PC-9 (cell line): ENCODE results near the gene KDM4C. TPM values are rescaled to one million over a fixed set of nuclear protein-coding genes. Genes with fewer than 3 reads are reported as not detected.

ENCODE experiments used
- BruUV-seq: library from RNA; stranded (reverse); fragments of 400-500 nt; replicated peaks from 2 replicates; lab custom pipeline; 2021; lab: Mats Ljungman, UMichigan
- CTCF ChIA-PET: fragments of 300-600 bp; sonication (Branson Sonifier 250); formaldehyde crosslinking; loops from one replicate; lab custom pipeline; 2022; ENCODE audit warnings: antibody characterized with exemption; lab: Charles Lee
- POLR2A ChIA-PET: fragments of 300-600 bp; sonication (Branson Sonifier 250); formaldehyde crosslinking; loops from one replicate; lab custom pipeline; 2022; ENCODE audit warnings: antibody characterized with exemption; ENCODE audit not compliant: unreplicated experiment; lab: Charles Lee
- DNase-seq, 2 experiments: peaks; one replicate each; pipeline versions ENCODE4 v3.0.0 to v3.0.0-alpha.2; 2015 to 2022; ENCODE audit warnings: mixed read lengths in 1 of 2
- H2AFZ ChIP-seq: fragments of 200-600 bp; sonication (generic); 2 replicates; pipeline ENCODE4 v1.8.1; 2017; ENCODE audit warnings: antibody characterized with exemption
- H3F3A ChIP-seq: fragments of 200-600 bp; sonication (generic); 2 replicates; pipeline ENCODE4 v1.8.1; 2017; ENCODE audit warnings: antibody characterized with exemption, mild to moderate bottlenecking, low read depth; ENCODE audit not compliant: insufficient read depth
- H3K27ac ChIP-seq: fragments of 200-600 bp; sonication (generic); 2 replicates; pipeline ENCODE4 v1.6.1; 2016; ENCODE audit warnings: mixed run types
- H3K27me3 ChIP-seq: fragments of 200-600 bp; sonication (generic); 2 replicates; pipeline ENCODE4 v1.6.1; 2016; ENCODE audit warnings: low read depth, mixed run types; ENCODE audit not compliant: insufficient read depth
- H3K36me3 ChIP-seq: fragments of 200-600 bp; sonication (generic); 2 replicates; pipeline ENCODE4 v1.6.1; 2016; ENCODE audit warnings: low read depth, mixed run types
- H3K4me1 ChIP-seq: fragments of 200-600 bp; sonication (generic); replicated peaks from 2 replicates; pipeline ENCODE4 v1.6.1; 2016; ENCODE audit warnings: mixed run types; ENCODE audit not compliant: insufficient read depth
- H3K4me2 ChIP-seq: fragments of 200-600 bp; sonication (generic); 2 replicates; pipeline ENCODE4 v1.6.1; 2017; ENCODE audit warnings: mixed run types
- H3K4me3 ChIP-seq: fragments of 200-600 bp; sonication (generic); 2 replicates; pipeline ENCODE4 v1.6.1; 2016; ENCODE audit warnings: mixed run types
- H3K79me2 ChIP-seq: fragments of 200-600 bp; sonication (generic); 2 replicates; pipeline ENCODE4 v1.6.1; 2017; ENCODE audit warnings: low read depth, mixed run types
- H3K9me2 ChIP-seq: fragments of 200-600 bp; sonication (generic); 2 replicates; pipeline ENCODE4 v1.8.1; 2017; ENCODE audit warnings: mild to moderate bottlenecking; ENCODE audit not compliant: insufficient read depth
- H3K9me3 ChIP-seq: fragments of 200-600 bp; sonication (generic); 2 replicates; pipeline ENCODE4 v1.8.1; 2016; ENCODE audit warnings: low read depth; ENCODE audit not compliant: insufficient read depth
- H4K20me1 ChIP-seq: fragments of 200-600 bp; sonication (generic); 2 replicates; pipeline ENCODE4 v1.8.1; 2017; ENCODE audit not compliant: insufficient read depth
- EZH2 ChIP-seq: fragments of 200-600 bp; sonication (generic); IDR thresholded peaks from 2 replicates; pipeline ENCODE4 v1.8.0; 2017; ENCODE audit warnings: antibody characterized with exemption, low read depth
- intact Hi-C: fragments of 100-400 bp; cut with micrococcal nuclease; formaldehyde crosslinking; loops from one replicate; pipeline ENCODE4 v1.10.0; 2022; ENCODE audit not compliant: unreplicated experiment
- total RNA-seq: library from RNA; stranded (reverse); gene quantifications from 2 replicates; pipeline ENCODE4 v1.2.3, GENCODE V29; 2021
- TF ChIP-seq, protein P1 (sequence below): fragments of 200-600 bp; sonication (generic); conservative IDR thresholded peaks from 2 replicates; pipeline ENCODE4 v1.6.1; 2017; ENCODE audit warnings: mixed run types, antibody characterized with exemption, mild to moderate bottlenecking, moderate library complexity

KDM4C gene
- total RNA-seq, 1 experiment from 2014 or later, result 12.9 TPM

DNA sequence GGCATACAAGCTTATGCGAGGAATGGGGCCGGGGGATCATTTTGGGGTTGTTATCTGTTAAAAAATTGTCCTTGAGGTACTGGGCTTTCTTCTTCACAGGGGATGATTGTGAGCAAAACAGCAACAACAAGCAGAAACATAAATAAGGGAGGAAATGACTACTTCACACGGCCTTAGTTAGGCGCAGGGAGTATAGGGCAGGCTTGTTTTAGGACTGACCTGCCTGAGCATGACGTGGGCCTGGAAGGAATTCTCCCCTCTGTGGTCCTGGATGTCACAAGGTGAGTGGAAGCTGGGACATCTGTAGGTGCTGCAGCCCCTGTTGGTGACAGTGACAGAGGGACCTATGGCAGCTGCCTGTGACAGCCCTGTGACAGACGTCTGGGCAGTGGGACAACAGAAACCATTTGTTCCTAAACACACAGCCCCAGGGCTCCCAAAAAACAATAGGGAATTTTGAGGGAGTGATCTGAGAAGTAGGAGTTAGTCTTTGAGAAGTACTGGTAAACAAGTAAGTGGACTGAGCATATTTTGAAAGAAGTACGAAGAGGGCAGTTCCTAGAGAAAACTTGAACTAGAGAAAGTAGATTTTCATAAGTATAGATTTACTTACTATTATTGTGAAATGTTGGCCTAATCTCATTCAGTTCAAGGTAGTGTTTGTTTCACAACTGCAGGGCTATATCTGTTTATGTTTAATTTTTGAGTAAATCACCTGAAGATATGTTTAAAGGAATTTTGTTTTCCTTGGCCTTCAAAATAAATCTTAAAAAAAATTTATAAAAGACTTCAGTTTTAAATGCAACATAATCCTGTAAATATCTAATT lies 113.1 kb downstream of the KDM4C start:
- H3K4me1 ChIP-seq, result no peaks in the 10 kb centered on the region
- H3F3A ChIP-seq, result no peaks in the 10 kb centered on the region
- H3K36me3 ChIP-seq, result no peaks in the 10 kb centered on the region
- H3K27ac ChIP-seq, result no peak overlapping the region
- no peak overlapping the region for H2AFZ ChIP-seq
- H3K4me2 ChIP-seq, result no peak overlapping the region
- H4K20me1 ChIP-seq, result no peaks in the 10 kb centered on the region
- TF ChIP-seq EZH2, result no peak
- TF ChIP-seq, protein P1, sequence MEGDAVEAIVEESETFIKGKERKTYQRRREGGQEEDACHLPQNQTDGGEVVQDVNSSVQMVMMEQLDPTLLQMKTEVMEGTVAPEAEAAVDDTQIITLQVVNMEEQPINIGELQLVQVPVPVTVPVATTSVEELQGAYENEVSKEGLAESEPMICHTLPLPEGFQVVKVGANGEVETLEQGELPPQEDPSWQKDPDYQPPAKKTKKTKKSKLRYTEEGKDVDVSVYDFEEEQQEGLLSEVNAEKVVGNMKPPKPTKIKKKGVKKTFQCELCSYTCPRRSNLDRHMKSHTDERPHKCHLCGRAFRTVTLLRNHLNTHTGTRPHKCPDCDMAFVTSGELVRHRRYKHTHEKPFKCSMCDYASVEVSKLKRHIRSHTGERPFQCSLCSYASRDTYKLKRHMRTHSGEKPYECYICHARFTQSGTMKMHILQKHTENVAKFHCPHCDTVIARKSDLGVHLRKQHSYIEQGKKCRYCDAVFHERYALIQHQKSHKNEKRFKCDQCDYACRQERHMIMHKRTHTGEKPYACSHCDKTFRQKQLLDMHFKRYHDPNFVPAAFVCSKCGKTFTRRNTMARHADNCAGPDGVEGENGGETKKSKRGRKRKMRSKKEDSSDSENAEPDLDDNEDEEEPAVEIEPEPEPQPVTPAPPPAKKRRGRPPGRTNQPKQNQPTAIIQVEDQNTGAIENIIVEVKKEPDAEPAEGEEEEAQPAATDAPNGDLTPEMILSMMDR, result no peak
- no peak for DNase-seq
- BruUV-seq, result no TSS peak
- intact Hi-C loops, result no loop called here
- H3K9me3 ChIP-seq, result no peaks in the 10 kb centered on the region
- no peaks in the 10 kb centered on the region for H3K27me3 ChIP-seq
- CTCF ChIA-PET, result no interaction called here
- POLR2A ChIA-PET, result no interaction called here
- no peaks in the 10 kb centered on the region for H3K79me2 ChIP-seq
- no peaks in the 10 kb centered on the region for H3K9me2 ChIP-seq
- H3K4me3 ChIP-seq, result no peak overlapping the region

- H4K20me1 ChIP-seq, result no peaks in the 10 kb centered on the region
- intact Hi-C loops, result no loop called here
- H3K9me2 ChIP-seq, result no peaks in the 10 kb centered on the region
- no TSS peak for BruUV-seq
- ChIA-PET POLR2A (no interaction called here), CTCF (no interaction called here)
- H2AFZ ChIP-seq, result no peak overlapping the region
- no peak overlapping the region for H3K4me3 ChIP-seq
- no peaks in the 10 kb centered on the region for H3K9me3 ChIP-seq
- no peak overlapping the region for H3K27ac ChIP-seq
- H3K36me3 ChIP-seq, result no peaks in the 10 kb centered on the region
- H3K4me1 ChIP-seq, result no peaks in the 10 kb centered on the region
- TF ChIP-seq, protein P1, result no peak
- TF ChIP-seq EZH2, result no peak
- H3K79me2 ChIP-seq, result no peaks in the 10 kb centered on the region
- no peaks in the 10 kb centered on the region for H3K27me3 ChIP-seq
- no peak for DNase-seq
- no peak overlapping the region for H3K4me2 ChIP-seq
- no peaks in the 10 kb centered on the region for H3F3A ChIP-seq
These were observed 116.1 kb downstream of the KDM4C start for GRCh38 chr9:6873857-6874256.

DNA sequence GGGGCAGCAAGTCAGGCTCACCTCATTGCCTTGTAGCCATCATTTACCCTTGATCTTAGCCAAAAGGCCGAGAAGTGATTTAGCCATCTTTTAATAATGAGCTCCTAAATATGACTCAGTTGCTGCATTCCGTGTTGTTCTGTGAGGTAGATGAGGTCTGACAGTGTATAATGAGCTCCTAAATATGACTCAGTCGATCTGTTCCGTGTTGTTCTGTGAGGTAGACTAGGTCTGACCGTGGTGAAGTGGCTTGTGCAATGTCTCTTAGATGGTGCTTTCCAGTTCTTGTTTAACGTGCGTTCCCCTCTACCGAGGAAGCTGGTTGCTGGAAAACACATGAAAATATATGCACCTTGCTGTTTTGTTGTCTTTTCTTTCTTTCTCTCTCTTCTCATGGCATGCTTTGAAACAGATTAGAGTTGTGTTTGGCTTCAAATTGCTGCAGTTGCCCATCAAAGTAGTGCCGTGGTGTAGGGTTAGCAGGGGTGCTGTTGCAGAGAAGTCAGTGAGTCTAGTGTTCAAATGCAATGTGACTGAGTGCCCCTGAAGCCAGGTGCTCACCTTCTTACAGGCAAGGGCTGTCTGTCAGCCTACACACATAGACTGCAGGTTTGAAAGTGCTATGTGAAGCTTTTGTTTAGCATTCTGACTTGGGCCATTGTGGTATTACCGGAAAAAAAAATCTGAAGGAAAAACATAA lies 118.6 kb downstream of the KDM4C start:
- H3K27me3 ChIP-seq, result no peaks in the 10 kb centered on the region
- H3K36me3 ChIP-seq, result no peaks in the 10 kb centered on the region
- no peaks in the 10 kb centered on the region for H3K4me1 ChIP-seq
- no peaks in the 10 kb centered on the region for H3K79me2 ChIP-seq
- no peak overlapping the region for H3K4me3 ChIP-seq
- no peaks in the 10 kb centered on the region for H3K9me3 ChIP-seq
- no peak overlapping the region for H2AFZ ChIP-seq
- TF ChIP-seq EZH2, result no peak
- TF ChIP-seq, protein P1, result no peak
- no TSS peak for BruUV-seq
- H3K4me2 ChIP-seq, result no peak overlapping the region
- intact Hi-C loops, result no loop called here
- POLR2A ChIA-PET, result interaction anchor here (0.7 kb wide), 1 partner anchor 58 kb away, joined by 3 read pairs; no protein-coding TSS in a partner anchor
- DNase-seq, result no peak
- H4K20me1 ChIP-seq, result no peaks in the 10 kb centered on the region
- H3K27ac ChIP-seq, result no peak overlapping the region
- CTCF ChIA-PET, result no interaction called here
- no peaks in the 10 kb centered on the region for H3K9me2 ChIP-seq
- H3F3A ChIP-seq, result no peaks in the 10 kb centered on the region
